DND-41 (cell line): ENCODE data around the gene DRGX.

ENCODE experiments used
- ATAC-seq: fragments of 200-7000 bp; cut with Tn5 transposase; 3 replicates; pipeline ENCODE4 v1.9.1; 2021; ENCODE audit warnings: low read depth; ENCODE audit not compliant: insufficient read depth
- DNase-seq: peaks from one replicate; pipeline ENCODE4 v3.0.0-alpha.2; 2020
- H2AFZ ChIP-seq: 2 replicates; pipeline ENCODE4 v1.6.0; 2012; ENCODE audit warnings: low read depth, low read length
- H3K27ac ChIP-seq: 2 replicates; pipeline ENCODE4 v1.5.1; 2012; ENCODE audit warnings: low read length, inconsistent platforms
- H3K27me3 ChIP-seq: fragments of 200-600 bp; sonication (generic); 2 replicates; pipeline ENCODE4 v1.6.0; 2012; ENCODE audit warnings: low read length, mild to moderate bottlenecking, inconsistent platforms; ENCODE audit not compliant: insufficient read depth, poor library complexity
- H3K36me3 ChIP-seq: 2 replicates; pipeline ENCODE4 v1.5.1; 2012; ENCODE audit warnings: low read length, inconsistent platforms; ENCODE audit not compliant: insufficient read depth
- H3K4me1 ChIP-seq: 2 replicates; pipeline ENCODE4 v1.5.1; 2012; ENCODE audit warnings: mild to moderate bottlenecking, low read length; ENCODE audit not compliant: insufficient read depth
- H3K4me2 ChIP-seq: 2 replicates; pipeline ENCODE4 v1.6.0; 2012; ENCODE audit warnings: mild to moderate bottlenecking, moderate library complexity, low read length, inconsistent platforms; ENCODE audit not compliant: insufficient read depth
- H3K4me3 ChIP-seq, 2 experiments: fragments of 200-600 bp in 1 of 2; shearing (Covaris generic) in 1 of 2; 2 replicates each; pipeline ENCODE4 v1.5.1; 2012 to 2016; ENCODE audit warnings: inconsistent platforms in 2 of 2, low read length in 2 of 2, mild to moderate bottlenecking in 2 of 2, low read depth in 1 of 2, moderate library complexity in 1 of 2
- H3K79me2 ChIP-seq: 2 replicates; pipeline ENCODE4 v1.6.0; 2012; ENCODE audit warnings: low read length, inconsistent platforms; ENCODE audit not compliant: insufficient read depth
- H3K9ac ChIP-seq: 2 replicates; pipeline ENCODE4 v1.6.0; 2012; ENCODE audit warnings: low read depth, mild to moderate bottlenecking, inconsistent platforms, low read length, moderate library complexity
- H3K9me3 ChIP-seq: 2 replicates; pipeline ENCODE4 v1.5.1; 2012; ENCODE audit warnings: low read length, moderate library complexity, mild to moderate bottlenecking, inconsistent platforms; ENCODE audit not compliant: insufficient read depth, severe bottlenecking
- H4K20me1 ChIP-seq: 2 replicates; pipeline ENCODE4 v1.6.0; 2012; ENCODE audit warnings: low read length; ENCODE audit not compliant: insufficient read depth
- EZH2 ChIP-seq: IDR thresholded peaks from 3 replicates; pipeline ENCODE4 v1.6.1; 2012; ENCODE audit warnings: borderline replicate concordance, low read depth, mild to moderate bottlenecking, moderate library complexity, low read length, inconsistent platforms; ENCODE audit not compliant: severe bottlenecking
- TF ChIP-seq, protein P1 (sequence below): IDR thresholded peaks from 2 replicates; pipeline ENCODE4 v1.5.1; 2012; ENCODE audit warnings: borderline replicate concordance, low read length, moderate library complexity, mild to moderate bottlenecking; ENCODE audit not compliant: poor library complexity, severe bottlenecking; ENCODE audit errors: extremely low read depth

Gene DRGX

DNA sequence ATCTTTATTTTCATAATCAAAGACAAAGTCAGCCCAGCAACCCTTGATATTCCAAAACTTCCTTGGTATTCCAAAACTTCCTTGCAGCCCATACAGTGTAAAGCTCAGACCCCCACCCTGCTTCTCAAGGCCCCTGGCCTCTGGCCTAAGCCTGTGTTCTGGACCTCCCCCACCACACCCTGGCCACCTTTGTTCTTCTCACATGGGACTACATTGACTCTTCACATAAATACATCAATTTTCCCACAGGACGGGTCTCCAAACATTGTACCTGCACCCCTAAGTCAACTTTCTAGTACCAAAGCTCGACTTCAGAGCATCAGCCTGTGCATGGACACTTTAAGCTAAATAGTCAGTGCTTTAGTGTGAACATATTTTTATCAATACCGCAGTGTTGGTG lies 40.7 kb downstream of the DRGX start:
- no peaks in the 10 kb centered on the region for H3K36me3 ChIP-seq
- H3K4me1 ChIP-seq = peaks cover 4% of the 10 kb centered on the region; the same call in 1 of the 2 replicates
- H3K9ac ChIP-seq = no peak overlapping the region
- TF ChIP-seq EZH2 = no peak
- TF ChIP-seq, protein P1, sequence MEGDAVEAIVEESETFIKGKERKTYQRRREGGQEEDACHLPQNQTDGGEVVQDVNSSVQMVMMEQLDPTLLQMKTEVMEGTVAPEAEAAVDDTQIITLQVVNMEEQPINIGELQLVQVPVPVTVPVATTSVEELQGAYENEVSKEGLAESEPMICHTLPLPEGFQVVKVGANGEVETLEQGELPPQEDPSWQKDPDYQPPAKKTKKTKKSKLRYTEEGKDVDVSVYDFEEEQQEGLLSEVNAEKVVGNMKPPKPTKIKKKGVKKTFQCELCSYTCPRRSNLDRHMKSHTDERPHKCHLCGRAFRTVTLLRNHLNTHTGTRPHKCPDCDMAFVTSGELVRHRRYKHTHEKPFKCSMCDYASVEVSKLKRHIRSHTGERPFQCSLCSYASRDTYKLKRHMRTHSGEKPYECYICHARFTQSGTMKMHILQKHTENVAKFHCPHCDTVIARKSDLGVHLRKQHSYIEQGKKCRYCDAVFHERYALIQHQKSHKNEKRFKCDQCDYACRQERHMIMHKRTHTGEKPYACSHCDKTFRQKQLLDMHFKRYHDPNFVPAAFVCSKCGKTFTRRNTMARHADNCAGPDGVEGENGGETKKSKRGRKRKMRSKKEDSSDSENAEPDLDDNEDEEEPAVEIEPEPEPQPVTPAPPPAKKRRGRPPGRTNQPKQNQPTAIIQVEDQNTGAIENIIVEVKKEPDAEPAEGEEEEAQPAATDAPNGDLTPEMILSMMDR = no peak
- no peak overlapping the region for H3K27ac ChIP-seq
- no peak overlapping the region for H3K4me3 ChIP-seq
- no peak for DNase-seq
- H3K27me3 ChIP-seq = no peaks in the 10 kb centered on the region
- H3K79me2 ChIP-seq = no peaks in the 10 kb centered on the region
- no peak overlapping the region for H3K4me2 ChIP-seq
- H4K20me1 ChIP-seq = no peaks in the 10 kb centered on the region; the same call in 1 of the 2 replicates
- peaks cover 3% of the 10 kb centered on the region for H3K9me3 ChIP-seq
- H2AFZ ChIP-seq = no peak overlapping the region
- ATAC-seq = no peak

DNA sequence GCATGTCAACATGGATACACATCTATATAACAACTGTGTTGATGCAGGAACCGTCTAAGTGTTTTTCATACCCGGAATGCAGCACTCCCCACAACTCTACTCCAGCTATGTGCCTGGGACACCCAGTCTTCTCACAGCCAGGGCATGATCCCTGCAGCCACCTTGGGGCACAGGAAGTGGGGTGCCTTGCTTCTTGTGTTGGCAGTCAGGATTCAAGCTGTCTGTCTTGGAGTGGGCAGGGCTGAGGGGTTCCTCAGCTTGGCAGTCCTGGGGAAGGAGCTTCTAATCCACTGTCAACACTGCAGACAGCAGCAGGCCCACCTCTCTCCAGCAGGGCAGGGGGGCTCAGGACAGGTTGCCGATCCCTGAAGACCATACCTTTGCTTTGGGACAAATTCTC lies 41.3 kb downstream of the DRGX start:
- H3K36me3 ChIP-seq = no peaks in the 10 kb centered on the region
- no peak overlapping the region for H3K27ac ChIP-seq
- TF ChIP-seq, protein P1 = no peak
- no peak for TF ChIP-seq EZH2
- H3K4me1 ChIP-seq = no peaks in the 10 kb centered on the region
- H3K9me3 ChIP-seq = peaks cover 5% of the 10 kb centered on the region
- H3K27me3 ChIP-seq = no peaks in the 10 kb centered on the region
- DNase-seq (no peak), ATAC-seq (no peak)
- H4K20me1 ChIP-seq = no peaks in the 10 kb centered on the region
- H3K79me2 ChIP-seq = no peaks in the 10 kb centered on the region
- H3K4me3 ChIP-seq = no peak overlapping the region
- H3K9ac ChIP-seq = no peak overlapping the region
- no peak overlapping the region for H3K4me2 ChIP-seq
- no peak overlapping the region for H2AFZ ChIP-seq

DNA sequence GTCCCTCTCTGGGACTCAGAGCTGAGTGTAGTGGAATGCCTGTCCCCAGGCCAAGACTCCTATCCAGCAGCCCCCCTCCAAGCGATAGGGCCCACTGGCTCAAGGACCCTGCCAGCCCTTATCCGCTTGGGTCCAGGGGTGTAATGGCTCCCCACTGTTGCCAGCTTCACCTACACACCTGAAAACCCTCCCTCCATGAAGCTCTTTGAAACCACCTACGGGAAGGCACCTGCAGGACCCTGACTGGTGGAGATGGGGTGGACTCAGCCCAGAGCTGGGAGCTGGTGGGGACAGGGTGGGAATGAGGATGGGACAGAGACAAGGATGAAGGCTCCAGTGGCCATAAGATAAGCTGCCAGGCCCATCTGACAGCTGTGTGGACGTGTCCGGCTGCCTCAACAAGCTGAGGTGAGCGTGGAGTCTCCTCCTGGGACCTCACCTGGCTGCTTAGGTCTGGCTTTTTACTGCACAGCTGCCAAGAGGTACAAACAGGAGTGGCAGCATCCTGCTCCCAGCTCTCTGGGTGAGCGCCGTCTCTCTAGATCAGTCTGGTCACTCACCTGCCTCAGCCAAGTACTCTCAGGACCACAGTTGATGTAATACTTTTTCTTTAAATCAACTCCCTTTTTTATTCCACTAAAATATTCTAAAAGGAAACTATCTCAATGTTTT lies 41.9 kb downstream of the DRGX start:
- TF ChIP-seq, protein P1 = no peak
- no peak for TF ChIP-seq EZH2
- no peaks in the 10 kb centered on the region for H3K36me3 ChIP-seq
- no peaks in the 10 kb centered on the region for H4K20me1 ChIP-seq
- no peaks in the 10 kb centered on the region for H3K79me2 ChIP-seq
- H2AFZ ChIP-seq = no peak overlapping the region
- ATAC-seq (no peak), DNase-seq (no peak)
- peaks cover 5% of the 10 kb centered on the region for H3K9me3 ChIP-seq
- no peak overlapping the region for H3K4me3 ChIP-seq
- no peak overlapping the region for H3K27ac ChIP-seq
- H3K27me3 ChIP-seq = no peaks in the 10 kb centered on the region
- H3K4me1 ChIP-seq = no peaks in the 10 kb centered on the region
- H3K9ac ChIP-seq = no peak overlapping the region
- no peak overlapping the region for H3K4me2 ChIP-seq
